ENCODE measurements around the gene NRDC. TPM values are rescaled to one million over a fixed set of nuclear protein-coding genes. Genes with fewer than 3 reads are reported as not detected.

Gene NRDC
- polyA plus RNA-seq, 2 of the 4 experiments (the other 2 are of a cell fraction) = 129 to 162 TPM

DNA sequence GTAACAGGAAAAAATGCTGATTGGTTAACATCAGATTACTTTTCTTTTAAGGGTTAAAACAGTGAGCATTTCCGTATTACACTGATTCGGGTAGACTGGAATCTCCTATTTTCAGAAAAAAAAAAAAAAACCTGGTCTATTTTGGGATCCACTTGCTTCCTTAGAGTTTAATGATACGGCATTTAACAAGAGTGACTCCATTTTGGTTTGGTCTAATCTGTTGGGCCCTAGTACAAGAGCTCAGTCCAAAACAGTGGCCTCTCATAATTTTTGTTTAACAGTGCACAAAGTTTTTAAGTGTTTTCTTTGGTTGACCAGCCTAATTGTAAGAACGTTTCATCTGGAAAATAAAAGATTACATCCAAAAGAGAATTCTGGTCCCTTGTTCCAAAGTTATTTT lies 120.2 kb downstream of the NRDC start (continued):
- TF ChIP-seq MAZ (IDR thresholded peaks at IDR 0.05; ENCODE audit: borderline replicate concordance, low read depth, low read length) (no peak), EP300 (IDR thresholded peaks at IDR 0.05) (no peak), POLR2A (IDR thresholded peaks at IDR 0.05; ENCODE audit: low read length) (no peak), CTCF (IDR thresholded peaks at IDR 0.05) (no peak), FOSL2 (IDR thresholded peaks at IDR 0.05) (no peak), FOSL2 (CRISPR knock-in tag; IDR thresholded peaks at IDR 0.05) (no peak)
- TF ChIP-seq, protein P1, sequence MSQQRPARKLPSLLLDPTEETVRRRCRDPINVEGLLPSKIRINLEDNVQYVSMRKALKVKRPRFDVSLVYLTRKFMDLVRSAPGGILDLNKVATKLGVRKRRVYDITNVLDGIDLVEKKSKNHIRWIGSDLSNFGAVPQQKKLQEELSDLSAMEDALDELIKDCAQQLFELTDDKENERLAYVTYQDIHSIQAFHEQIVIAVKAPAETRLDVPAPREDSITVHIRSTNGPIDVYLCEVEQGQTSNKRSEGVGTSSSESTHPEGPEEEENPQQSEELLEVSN (IDR thresholded peaks at IDR 0.05; ENCODE audit: borderline replicate concordance, low read depth) = no peak

- Histone ChIP-seq H3K4me3 (no peak overlapping the region), H3K4me1 (no peaks in the 10 kb centered on the region), H3K27ac (no peak overlapping the region), H3K9me3 (no peaks in the 10 kb centered on the region), H3K4me2 (no peak overlapping the region)
- ATAC-seq (no peak), DNase-seq (ENCODE audit: low read depth in 1 of 2, low spot score in 1 of 2) (no peak), FAIRE-seq (no peak)
- ChIA-PET POLR2A (no interaction called here), CTCF (interaction anchor here (1.8 kb wide), 1 partner anchor 12 kb away, joined by 7 read pairs; no protein-coding TSS in a partner anchor)
- 94% methylated on average over 2 of the region's 2 CpGs for WGBS (ENCODE audit: missing lambda C conversion rate)
- no peak for TF ChIP-seq FOSL2 (IDR thresholded peaks at IDR 0.05)
- no peak for TF ChIP-seq FOSL2 (CRISPR knock-in tag; IDR thresholded peaks at IDR 0.05)
- TF ChIP-seq, protein P2, sequence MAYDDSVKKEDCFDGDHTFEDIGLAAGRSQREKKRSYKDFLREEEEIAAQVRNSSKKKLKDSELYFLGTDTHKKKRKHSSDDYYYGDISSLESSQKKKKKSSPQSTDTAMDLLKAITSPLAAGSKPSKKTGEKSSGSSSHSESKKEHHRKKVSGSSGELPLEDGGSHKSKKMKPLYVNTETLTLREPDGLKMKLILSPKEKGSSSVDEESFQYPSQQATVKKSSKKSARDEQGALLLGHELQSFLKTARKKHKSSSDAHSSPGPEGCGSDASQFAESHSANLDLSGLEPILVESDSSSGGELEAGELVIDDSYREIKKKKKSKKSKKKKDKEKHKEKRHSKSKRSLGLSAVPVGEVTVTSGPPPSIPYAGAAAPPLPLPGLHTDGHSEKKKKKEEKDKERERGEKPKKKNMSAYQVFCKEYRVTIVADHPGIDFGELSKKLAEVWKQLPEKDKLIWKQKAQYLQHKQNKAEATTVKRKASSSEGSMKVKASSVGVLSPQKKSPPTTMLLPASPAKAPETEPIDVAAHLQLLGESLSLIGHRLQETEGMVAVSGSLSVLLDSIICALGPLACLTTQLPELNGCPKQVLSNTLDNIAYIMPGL (CRISPR knock-in tag; IDR thresholded peaks at IDR 0.05; ENCODE audit: borderline replicate concordance) = no peak
- TF ChIP-seq, protein P1 (IDR thresholded peaks at IDR 0.05; ENCODE audit: borderline replicate concordance, low read depth) = no peak
- no peak for TF ChIP-seq RCOR1 (IDR thresholded peaks at IDR 0.05; ENCODE audit: low read depth, low read length)
- no peak for TF ChIP-seq SREBF2 (IDR thresholded peaks at IDR 0.05)
- TF ChIP-seq TFCP2L1 (CRISPR knock-in tag; IDR thresholded peaks at IDR 0.05) = no peak
- no peak for TF ChIP-seq MAZ (IDR thresholded peaks at IDR 0.05; ENCODE audit: borderline replicate concordance, low read depth, low read length)
- TF ChIP-seq PHF8 (IDR thresholded peaks at IDR 0.05; ENCODE audit: borderline replicate concordance, low read depth) = no peak
- no peak for TF ChIP-seq RNF2 (IDR thresholded peaks at IDR 0.05; ENCODE audit: borderline replicate concordance, low read depth)
These were observed 122.2 kb downstream of the NRDC start for GRCh38 chr1:51756290-51756689.

GRCh38 chr1:51755437-51755836 lies 123.1 kb downstream of the NRDC start:
- H3K4me3 ChIP-seq = no peak overlapping the region
- ATAC-seq (no peak), DNase-seq (ENCODE audit: low read depth in 1 of 2, low spot score in 1 of 2) (no peak), FAIRE-seq (no peak)
- no peak overlapping the region for H3K27ac ChIP-seq
- peaks cover 5% of the 10 kb centered on the region; the same call in 2 of the 3 replicates for H3K4me1 ChIP-seq
- ChIA-PET CTCF (interaction anchor here (1.8 kb wide), 1 partner anchor 13 kb away, joined by 7 read pairs; no protein-coding TSS in a partner anchor), POLR2A (no interaction called here)
- no peaks in the 10 kb centered on the region for H3K9me3 ChIP-seq
- TF ChIP-seq, protein P1 (IDR thresholded peaks at IDR 0.05; ENCODE audit: borderline replicate concordance, low read depth) = no peak
- TF ChIP-seq RARB (CRISPR knock-in tag; IDR thresholded peaks at IDR 0.05) (no peak), TP53 (CRISPR knock-in tag; IDR thresholded peaks at IDR 0.05) (no peak), MAFK (IDR thresholded peaks at IDR 0.05; ENCODE audit: partially characterized antibody) (no peak), EHF (CRISPR knock-in tag; IDR thresholded peaks at IDR 0.05) (no peak), POLR2AphosphoS2 (conservative IDR thresholded peaks at IDR 0.05; ENCODE audit: low read length) (no peak), HOXB5 (CRISPR knock-in tag; IDR thresholded peaks at IDR 0.05) (no peak), POLR2A (IDR thresholded peaks at IDR 0.05; ENCODE audit: low read length) (no peak), FOSB (CRISPR knock-in tag; IDR thresholded peaks at IDR 0.05) (no peak), RFX5 (IDR thresholded peaks at IDR 0.05) (no peak)
- TF ChIP-seq, protein P2 (CRISPR knock-in tag; IDR thresholded peaks at IDR 0.05; ENCODE audit: borderline replicate concordance) = no peak
- H3K4me2 ChIP-seq = no peak overlapping the region
- 98% methylated on average over 7 of the region's 7 CpGs for WGBS (ENCODE audit: missing lambda C conversion rate)

Data from A549 (cell line).